ENCODE data around the gene TUBGCP2. TPM values are rescaled to one million over a fixed set of nuclear protein-coding genes. Genes with fewer than 3 reads are reported as not detected.
A peak's percentile ranks its signal among the peaks of the same experiment; 100 is the strongest.

TUBGCP2 gene
- total RNA-seq, 3 donors from 2014 or later: 48.1 to 63.4 (median 58.8) TPM

DNA sequence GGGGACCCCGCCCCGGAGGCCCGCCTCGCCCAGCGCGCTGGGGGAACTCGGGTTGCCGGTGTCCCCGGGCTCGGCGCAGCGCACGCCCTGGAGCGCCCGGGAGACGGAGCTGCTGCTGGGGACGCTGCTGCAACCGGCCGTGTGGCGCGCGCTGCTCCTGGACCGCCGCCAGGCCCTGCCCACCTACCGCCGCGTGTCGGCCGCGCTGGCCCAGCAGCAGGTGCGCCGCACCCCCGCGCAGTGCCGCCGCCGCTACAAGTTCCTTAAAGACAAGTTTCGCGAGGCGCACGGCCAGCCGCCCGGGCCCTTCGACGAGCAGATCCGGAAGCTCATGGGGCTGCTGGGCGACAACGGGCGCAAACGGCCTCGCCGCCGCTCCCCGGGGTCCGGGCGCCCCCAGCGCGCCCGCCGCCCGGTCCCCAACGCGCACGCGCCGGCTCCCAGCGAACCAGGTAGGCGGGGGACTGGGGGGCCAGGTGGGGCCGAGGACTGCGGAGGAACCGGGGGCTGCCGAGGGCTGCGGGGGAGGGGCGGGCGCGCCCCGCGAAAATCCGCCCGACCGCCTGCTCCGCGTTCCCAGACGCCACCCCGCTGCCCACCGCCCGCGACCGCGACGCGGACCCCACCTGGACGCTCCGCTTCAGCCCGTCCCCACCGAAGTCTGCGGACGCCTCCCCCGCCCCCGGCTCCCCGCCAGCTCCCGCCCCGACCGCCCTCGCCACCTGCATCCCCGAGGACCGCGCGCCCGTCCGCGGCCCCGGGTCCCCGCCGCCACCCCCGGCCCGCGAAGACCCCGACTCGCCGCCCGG lies 78.1 kb downstream of the TUBGCP2 start:
- Histone ChIP-seq H3K4me3 (no peak overlapping the region), H3K9me3 (no peaks in the 10 kb centered on the region), H3K4me1 (ENCODE audit: low read depth) (no peaks in the 10 kb centered on the region), H3K36me3 (ENCODE audit: low read depth) (no peaks in the 10 kb centered on the region)
- ATAC-seq (peak; percentile 45), DNase-seq (peak in 1 of 3 donors; percentile 21)
- TF ChIP-seq, protein P1, sequence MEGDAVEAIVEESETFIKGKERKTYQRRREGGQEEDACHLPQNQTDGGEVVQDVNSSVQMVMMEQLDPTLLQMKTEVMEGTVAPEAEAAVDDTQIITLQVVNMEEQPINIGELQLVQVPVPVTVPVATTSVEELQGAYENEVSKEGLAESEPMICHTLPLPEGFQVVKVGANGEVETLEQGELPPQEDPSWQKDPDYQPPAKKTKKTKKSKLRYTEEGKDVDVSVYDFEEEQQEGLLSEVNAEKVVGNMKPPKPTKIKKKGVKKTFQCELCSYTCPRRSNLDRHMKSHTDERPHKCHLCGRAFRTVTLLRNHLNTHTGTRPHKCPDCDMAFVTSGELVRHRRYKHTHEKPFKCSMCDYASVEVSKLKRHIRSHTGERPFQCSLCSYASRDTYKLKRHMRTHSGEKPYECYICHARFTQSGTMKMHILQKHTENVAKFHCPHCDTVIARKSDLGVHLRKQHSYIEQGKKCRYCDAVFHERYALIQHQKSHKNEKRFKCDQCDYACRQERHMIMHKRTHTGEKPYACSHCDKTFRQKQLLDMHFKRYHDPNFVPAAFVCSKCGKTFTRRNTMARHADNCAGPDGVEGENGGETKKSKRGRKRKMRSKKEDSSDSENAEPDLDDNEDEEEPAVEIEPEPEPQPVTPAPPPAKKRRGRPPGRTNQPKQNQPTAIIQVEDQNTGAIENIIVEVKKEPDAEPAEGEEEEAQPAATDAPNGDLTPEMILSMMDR (IDR thresholded peaks at IDR 0.05): no peak
- intact Hi-C loops (cut with DNase I, micrococcal nuclease): no loop called here

DNA sequence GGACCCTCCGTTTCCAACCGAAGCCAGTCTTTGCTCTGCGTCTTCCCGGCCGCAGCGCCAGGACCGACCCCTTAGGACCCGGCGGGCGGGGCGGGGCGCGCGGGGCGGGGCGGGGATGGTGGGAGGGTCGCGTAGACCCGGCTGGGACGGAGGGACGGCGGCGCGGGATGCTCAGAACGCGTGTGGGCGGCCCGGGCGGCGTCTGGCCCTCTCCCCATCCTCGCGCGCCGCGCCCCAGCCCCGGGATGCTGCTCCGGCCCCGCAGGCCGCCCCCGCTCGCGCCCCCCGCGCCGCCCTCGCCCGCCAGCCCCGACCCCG lies 78.7 kb downstream of the TUBGCP2 start, which contains the start of gene UTF1:
Gene UTF1, plus strand, starts transcription at position 174 of the 318 bp plus-strand sequence. Its CDS starts 72 bp downstream, at position 246.
- Histone ChIP-seq H3K4me3 (no peak within 1 kb of the TSS), H3K36me3 (ENCODE audit: low read depth) (no peaks in the 10 kb centered on the region), H3K9me3 (no peaks in the 10 kb centered on the region), H3K4me1 (ENCODE audit: low read depth) (no peaks in the 10 kb centered on the region)
- intact Hi-C loops (cut with DNase I, micrococcal nuclease): no loop called here
- TF ChIP-seq, protein P1 (IDR thresholded peaks at IDR 0.05): no peak
- ATAC-seq (no peak), DNase-seq (no peak)

DNA sequence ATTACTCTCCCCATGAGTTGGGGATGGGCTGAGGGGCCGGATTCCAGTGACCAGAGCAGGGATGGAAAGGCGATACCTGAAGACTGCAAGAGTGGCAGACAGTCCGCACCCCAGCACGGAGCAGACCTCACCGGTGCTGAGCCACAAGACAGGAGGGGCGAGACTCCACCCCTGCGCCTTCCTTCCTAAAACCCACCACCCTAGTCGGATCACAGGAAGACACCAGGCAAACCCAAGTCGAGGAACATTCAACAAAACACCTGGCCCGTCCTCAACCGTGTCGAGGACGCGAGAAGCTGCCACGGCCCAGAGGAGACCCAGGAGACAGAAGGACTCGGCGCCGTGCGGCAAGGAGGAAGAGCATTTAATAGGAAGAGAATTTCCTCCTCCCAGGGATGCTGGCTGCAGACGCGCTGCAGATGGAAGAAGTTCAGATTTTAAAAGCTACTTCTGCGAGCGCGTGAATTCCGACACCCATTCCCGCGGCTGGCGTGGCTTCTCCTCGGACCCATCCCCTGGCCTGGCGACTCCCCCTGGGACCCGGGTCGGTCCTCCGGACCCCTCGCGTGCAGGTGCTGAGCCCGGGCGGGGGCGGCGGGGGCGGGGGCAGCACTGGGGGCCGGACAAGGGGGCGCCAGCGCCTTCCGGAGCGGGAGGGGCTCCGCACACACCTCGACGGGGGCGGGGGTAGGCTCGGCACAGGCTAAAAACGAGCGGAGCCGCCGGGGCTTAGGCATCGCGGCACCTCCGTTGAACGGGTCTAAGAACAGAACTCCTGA lies 79.2 kb downstream of the TUBGCP2 start:
- no peaks in the 10 kb centered on the region for H3K36me3 ChIP-seq (ENCODE audit: low read depth)
- TF ChIP-seq, protein P1 (IDR thresholded peaks at IDR 0.05): no peak
- ATAC-seq (no peak), DNase-seq (no peak)
- H3K4me1 ChIP-seq (ENCODE audit: low read depth): no peaks in the 10 kb centered on the region
- H3K9me3 ChIP-seq: no peaks in the 10 kb centered on the region
- intact Hi-C loops (cut with DNase I, micrococcal nuclease): no loop called here
- no peak overlapping the region for H3K4me3 ChIP-seq

Small RNAs within 50 kb of the gene (microRNA-seq; reads per million reads assigned to microRNA genes)
- gene MIR202: 0.70 reads per million

Other genes with a start within 250 kb of the TUBGCP2 start
- under 1 TPM in 1 of 3 donors, not detected in 2; 0.10 TPM for gene ADGRA1, start 220.9 kb downstream of the TUBGCP2 start, total RNA-seq
- under 1 TPM; 0.14 to 0.60 (median 0.32) TPM for gene KNDC1, start 148.7 kb downstream of the TUBGCP2 start, total RNA-seq
- gene UTF1, start 78.7 kb downstream of the TUBGCP2 start, total RNA-seq: not detected
- gene VENTX, start 71.0 kb downstream of the TUBGCP2 start, total RNA-seq: 1 to 10 TPM in 1 of 3 donors, under 1 TPM in 2; 0.09 to 1.2 (median 0.36) TPM
- gene ADAM8, start 32.0 kb downstream of the TUBGCP2 start, total RNA-seq: 1 to 10 TPM; 4.8 to 7.0 (median 5.2) TPM
- 10 to 100 TPM; 39.1 to 54.0 (median 42.7) TPM for gene ZNF511, start within 50 bp of the TUBGCP2 start, total RNA-seq
- gene CALY, start 28.0 kb upstream of the TUBGCP2 start, total RNA-seq: 1 to 10 TPM in 2 of 3 donors, not detected in 1; 1.1 to 7.5 TPM
- 100 to 1,000 TPM in 2 of 3 donors, 10 to 100 TPM in 1; 69.0 to 215 (median 106) TPM for gene PRAP1, start 38.5 kb upstream of the TUBGCP2 start, total RNA-seq
- gene FUOM, start 49.1 kb upstream of the TUBGCP2 start, total RNA-seq: 10 to 100 TPM; 13.5 to 22.2 (median 18.8) TPM
- 100 to 1,000 TPM in 2 of 3 donors, 10 to 100 TPM in 1; 97.7 to 180 (median 151) TPM for gene ECHS1, start 64.5 kb upstream of the TUBGCP2 start, total RNA-seq
- gene PAOX, start 70.4 kb upstream of the TUBGCP2 start, total RNA-seq: 1 to 10 TPM; 7.5 to 9.3 (median 8.3) TPM
- gene MTG1, start 85.3 kb upstream of the TUBGCP2 start, total RNA-seq: 10 to 100 TPM; 43.6 to 52.7 (median 45.6) TPM
- gene SPRN, start 115.8 kb upstream of the TUBGCP2 start, total RNA-seq: under 1 TPM in 1 of 3 donors, not detected in 2; 0.25 TPM
- 1 to 10 TPM; 2.5 to 4.8 (median 3.7) TPM for gene SCART1, start 145.1 kb upstream of the TUBGCP2 start, total RNA-seq
- gene CYP2E1, start 218.5 kb upstream of the TUBGCP2 start, total RNA-seq: 1 to 10 TPM in 1 of 3 donors, under 1 TPM in 2; 0.70 to 2.5 (median 0.90) TPM

All from mucosa of descending colon (tissue), 3 donors.